Hepatocyte (in vitro differentiated cells): ENCODE measurements around the gene LYSMD4.

Experiments used
- EZH2 ChIP-seq: fragments of 200-600 bp; sonication (generic); IDR thresholded peaks from 2 replicates; pipeline ENCODE4 v1.6.1; 2016; ENCODE audit warnings: antibody characterized with exemption, mild to moderate bottlenecking, borderline replicate concordance
- EZH2phosphoT487 ChIP-seq: fragments of 200-600 bp; sonication (generic); IDR thresholded peaks from one replicate; pipeline ENCODE4 v1.6.1; 2018; ENCODE audit warnings: antibody characterized with exemption, mild to moderate bottlenecking, low read depth, moderate library complexity; ENCODE audit not compliant: unreplicated experiment, severe bottlenecking
- TF ChIP-seq, protein P1 (sequence below): fragments of 200-600 bp; sonication (generic); IDR thresholded peaks from 2 replicates; pipeline ENCODE4 v1.5.1; 2016; ENCODE audit warnings: antibody characterized with exemption, mild to moderate bottlenecking; ENCODE audit not compliant: poor library complexity

DNA sequence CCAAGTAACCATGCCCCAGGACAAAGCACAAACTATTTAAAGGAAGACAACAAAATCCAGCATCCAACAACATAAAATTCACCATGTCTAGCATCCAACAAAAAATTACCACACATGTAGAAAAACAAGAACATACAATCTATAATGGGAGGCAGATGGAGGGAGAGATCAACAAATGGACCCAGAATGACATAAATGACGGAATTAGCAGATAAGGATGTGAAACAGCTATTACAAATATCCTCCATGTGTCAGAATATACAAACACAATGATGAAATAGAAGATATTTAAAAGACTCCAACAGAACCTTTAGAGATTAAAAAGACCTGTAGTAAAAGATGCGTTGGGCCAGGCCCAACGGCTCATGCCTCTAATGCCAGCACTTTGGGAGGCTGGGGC lies 10.8 kb downstream of the LYSMD4 start:
- TF ChIP-seq EZH2 (no peak), EZH2phosphoT487 (no peak)
- TF ChIP-seq, protein P1, sequence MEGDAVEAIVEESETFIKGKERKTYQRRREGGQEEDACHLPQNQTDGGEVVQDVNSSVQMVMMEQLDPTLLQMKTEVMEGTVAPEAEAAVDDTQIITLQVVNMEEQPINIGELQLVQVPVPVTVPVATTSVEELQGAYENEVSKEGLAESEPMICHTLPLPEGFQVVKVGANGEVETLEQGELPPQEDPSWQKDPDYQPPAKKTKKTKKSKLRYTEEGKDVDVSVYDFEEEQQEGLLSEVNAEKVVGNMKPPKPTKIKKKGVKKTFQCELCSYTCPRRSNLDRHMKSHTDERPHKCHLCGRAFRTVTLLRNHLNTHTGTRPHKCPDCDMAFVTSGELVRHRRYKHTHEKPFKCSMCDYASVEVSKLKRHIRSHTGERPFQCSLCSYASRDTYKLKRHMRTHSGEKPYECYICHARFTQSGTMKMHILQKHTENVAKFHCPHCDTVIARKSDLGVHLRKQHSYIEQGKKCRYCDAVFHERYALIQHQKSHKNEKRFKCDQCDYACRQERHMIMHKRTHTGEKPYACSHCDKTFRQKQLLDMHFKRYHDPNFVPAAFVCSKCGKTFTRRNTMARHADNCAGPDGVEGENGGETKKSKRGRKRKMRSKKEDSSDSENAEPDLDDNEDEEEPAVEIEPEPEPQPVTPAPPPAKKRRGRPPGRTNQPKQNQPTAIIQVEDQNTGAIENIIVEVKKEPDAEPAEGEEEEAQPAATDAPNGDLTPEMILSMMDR = no peak
